WTC11 (cell line): ENCODE results near the gene FEN1. TPM values are rescaled to one million over a fixed set of nuclear protein-coding genes. Genes with fewer than 3 reads are reported as not detected.

Experiments used
- ATAC-seq: fragments of 200-7000 bp; cut with Tn5 transposase; 2 replicates; pipeline ENCODE4 v1.10.0; 2021; ENCODE audit warnings: mild to moderate bottlenecking, moderate library complexity
- CTCF ChIA-PET: fragments of 300-600 bp; sonication (Branson Sonifier 250); formaldehyde crosslinking; loops from one replicate; lab custom pipeline; 2021; ENCODE audit warnings: antibody characterized with exemption; lab: Charles Lee
- POLR2A ChIA-PET: fragments of 350-600 bp; sonication (Branson Sonifier 250); formaldehyde crosslinking; loops from one replicate; lab custom pipeline; 2021; ENCODE audit warnings: antibody characterized with exemption; lab: Charles Lee
- DNase-seq: peaks from one replicate; pipeline ENCODE4 v3.0.0; 2021; ENCODE audit warnings: low spot score
- H3K27ac Mint-ChIP-seq: 2 replicates; pipeline ENCODE4 v1.8.0; 2021; ENCODE audit warnings: mixed read lengths
- H3K27me3 Mint-ChIP-seq: 2 replicates; pipeline ENCODE4 v1.8.0; 2021; ENCODE audit warnings: low read depth, mild to moderate bottlenecking, moderate library complexity, mixed read lengths
- H3K36me3 Mint-ChIP-seq: 2 replicates; pipeline ENCODE4 v1.8.0; 2021; ENCODE audit warnings: mixed read lengths
- H3K4me1 Mint-ChIP-seq: 2 replicates; pipeline ENCODE4 v1.8.0; 2022; ENCODE audit warnings: mixed read lengths
- H3K4me3 Mint-ChIP-seq: 2 replicates; pipeline ENCODE4 v1.8.0; 2021; ENCODE audit warnings: mild to moderate bottlenecking, moderate library complexity, mixed read lengths
- H3K9me3 Mint-ChIP-seq: 2 replicates; pipeline ENCODE4 v1.8.0; 2021; ENCODE audit warnings: mixed read lengths
- CREB1 ChIP-seq: sonication (generic); formaldehyde crosslinking; IDR thresholded peaks from 2 replicates; pipeline ENCODE4 v1.8.0; 2023; ENCODE audit warnings: mild to moderate bottlenecking, missing genetic modification reagents
- E2F1 ChIP-seq: sonication (generic); formaldehyde crosslinking; IDR thresholded peaks from 2 replicates; pipeline ENCODE4 v1.8.0; 2022; ENCODE audit warnings: mild to moderate bottlenecking, missing genetic modification reagents
- E2F5 ChIP-seq: sonication (generic); formaldehyde crosslinking; IDR thresholded peaks from 2 replicates; pipeline ENCODE4 v1.8.1; 2022; ENCODE audit warnings: mild to moderate bottlenecking, moderate library complexity, missing genetic modification reagents
- EMX1 ChIP-seq: fragments of 250-450 bp; sonication (Bioruptor Pico); IDR thresholded peaks from 2 replicates; pipeline ENCODE4 v1.8.0; 2021; ENCODE audit warnings: mild to moderate bottlenecking
- FOXJ3 ChIP-seq: sonication (generic); formaldehyde crosslinking; IDR thresholded peaks from 2 replicates; pipeline ENCODE4 v1.9.0; 2021; ENCODE audit warnings: missing genetic modification reagents, mild to moderate bottlenecking, borderline replicate concordance
- IRF1 ChIP-seq: sonication (generic); formaldehyde crosslinking; IDR thresholded peaks from 2 replicates; pipeline ENCODE4 v1.8.0; 2023; ENCODE audit warnings: missing genetic modification reagents
- IRF2 ChIP-seq: sonication (generic); formaldehyde crosslinking; IDR thresholded peaks from 2 replicates; pipeline ENCODE4 v1.8.0; 2022; ENCODE audit warnings: low read depth, missing genetic modification reagents, borderline replicate concordance
- MLX ChIP-seq: sonication (generic); formaldehyde crosslinking; IDR thresholded peaks from 2 replicates; pipeline ENCODE4 v1.8.1; 2023; ENCODE audit warnings: mild to moderate bottlenecking, missing genetic modification reagents, moderate library complexity
- NFATC4 ChIP-seq: fragments of 250-450 bp; sonication (Bioruptor Pico); IDR thresholded peaks from 2 replicates; pipeline ENCODE4 v1.9.0; 2021; ENCODE audit warnings: mild to moderate bottlenecking
- USF1 ChIP-seq: sonication (generic); formaldehyde crosslinking; IDR thresholded peaks from 2 replicates; pipeline ENCODE4 v1.8.0; 2022; ENCODE audit warnings: mild to moderate bottlenecking, missing genetic modification reagents
- USF2 ChIP-seq: sonication (generic); formaldehyde crosslinking; IDR thresholded peaks from 2 replicates; pipeline ENCODE4 v1.8.1; 2023; ENCODE audit warnings: mild to moderate bottlenecking, missing genetic modification reagents, moderate library complexity
- ZNF121 ChIP-seq: sonication (generic); formaldehyde crosslinking; IDR thresholded peaks from 2 replicates; pipeline ENCODE4 v1.8.0; 2023; ENCODE audit warnings: missing genetic modification reagents
- ZNF263 ChIP-seq: sonication (generic); formaldehyde crosslinking; IDR thresholded peaks from 2 replicates; pipeline ENCODE4 v1.8.1; 2022; ENCODE audit warnings: low read depth, mild to moderate bottlenecking, moderate library complexity, missing genetic modification reagents
- ZNF317 ChIP-seq: sonication (generic); formaldehyde crosslinking; IDR thresholded peaks from 2 replicates; pipeline ENCODE4 v1.8.1; 2023; ENCODE audit warnings: low read depth, mild to moderate bottlenecking, moderate library complexity, missing genetic modification reagents, borderline replicate concordance
- ZNF671 ChIP-seq: fragments of 250-450 bp; sonication (Bioruptor Pico); IDR thresholded peaks from 2 replicates; pipeline ENCODE4 v1.8.0; 2021; ENCODE audit warnings: mild to moderate bottlenecking
- total RNA-seq: library from RNA; stranded (reverse); gene quantifications from 3 replicates; pipeline ENCODE4 v1.2.3, GENCODE V29; 2021

FEN1 gene
- total RNA-seq, 1 experiment from 2014 or later, result 96.3 TPM

GRCh38 chr11:61780581-61781162 is 12.0 kb upstream of the FEN1 start:
- H3K27me3 Mint-ChIP-seq, result peaks cover 7% of the 10 kb centered on the region; the same call in 1 of the 2 replicates
- H3K27ac Mint-ChIP-seq, result no peak overlapping the region
- no peak for TF ChIP-seq NFATC4 (CRISPR knock-in tag)
- no peaks in the 10 kb centered on the region for H3K9me3 Mint-ChIP-seq
- POLR2A ChIA-PET, result no interaction called here
- no peak overlapping the region for H3K4me3 Mint-ChIP-seq
- peaks cover 10% of the 10 kb centered on the region for H3K4me1 Mint-ChIP-seq
- no peak for ATAC-seq
- CTCF ChIA-PET, result interaction anchor here (0.5 to 10.0 kb wide), 7 partner anchors 7 to 205 kb away, joined by 3 to 106 read pairs (median 6); no protein-coding TSS in a partner anchor
- DNase-seq, result no peak
- peaks cover 11% of the 10 kb centered on the region for H3K36me3 Mint-ChIP-seq

- POLR2A ChIA-PET, result interaction anchor here (0.5 kb wide), 1 partner anchor 309 kb away, joined by 3 read pairs; no protein-coding TSS in a partner anchor
- Mint-ChIP-seq H3K4me1 (peaks cover 6% of the 10 kb centered on the region), H3K27ac (no peak overlapping the region), H3K36me3 (peaks cover 13% of the 10 kb centered on the region), H3K4me3 (no peak overlapping the region), H3K27me3 (peaks cover 6% of the 10 kb centered on the region; the same call in 1 of the 2 replicates), H3K9me3 (no peaks in the 10 kb centered on the region)
- CTCF ChIA-PET, result interaction anchor here (2.6 to 10.0 kb wide), 2 partner anchors 16 to 33 kb away, joined by 6 to 106 read pairs; no protein-coding TSS in a partner anchor
- DNase-seq, result no peak
- ATAC-seq, result no peak
- TF ChIP-seq USF2 (CRISPR knock-in tag) (peak; percentile 43), USF1 (CRISPR knock-in tag) (0 out of 2 replicates have a peak, but pooled peaks have one; percentile 17), ZNF263 (no peak)
These were observed 11.1 kb upstream of the FEN1 start for GRCh38 chr11:61781585-61781984.

GRCh38 chr11:61782299-61782698 is 10.4 kb upstream of the FEN1 start:
- Mint-ChIP-seq H3K4me3 (no peak overlapping the region), H3K27ac (no peak overlapping the region), H3K27me3 (peaks cover 4% of the 10 kb centered on the region; the same call in 1 of the 2 replicates), H3K36me3 (peaks cover 19% of the 10 kb centered on the region), H3K4me1 (no peaks in the 10 kb centered on the region), H3K9me3 (no peaks in the 10 kb centered on the region)
- ATAC-seq (no peak), DNase-seq (no peak)
- ChIA-PET POLR2A (no interaction called here), CTCF (interaction anchor here (1.4 kb wide), 2 partner anchors 10 to 35 kb away, joined by 3 to 9 read pairs; no protein-coding TSS in a partner anchor)
- TF ChIP-seq ZNF671 (CRISPR knock-in tag) (no peak), ZNF317 (no peak)

GRCh38 chr11:61782841-61783240 is 9.9 kb upstream of the FEN1 start:
- POLR2A ChIA-PET, result no interaction called here
- no peak for TF ChIP-seq IRF2
- TF ChIP-seq MLX (CRISPR knock-in tag), result no peak
- TF ChIP-seq EMX1 (CRISPR knock-in tag), result no peak
- TF ChIP-seq IRF1 (CRISPR knock-in tag), result no peak
- TF ChIP-seq E2F1 (CRISPR knock-in tag), result no peak
- no peak for TF ChIP-seq FOXJ3 (CRISPR knock-in tag)
- TF ChIP-seq CREB1 (CRISPR knock-in tag), result no peak
- TF ChIP-seq ZNF121 (CRISPR knock-in tag), result no peak
- no peak for TF ChIP-seq E2F5 (CRISPR knock-in tag)
- Mint-ChIP-seq H3K9me3 (no peaks in the 10 kb centered on the region), H3K36me3 (peaks cover 22% of the 10 kb centered on the region), H3K4me3 (no peak overlapping the region), H3K27ac (no peak overlapping the region), H3K27me3 (peaks cover 3% of the 10 kb centered on the region; the same call in 1 of the 2 replicates), H3K4me1 (no peaks in the 10 kb centered on the region)
- CTCF ChIA-PET, result interaction anchor here (1.4 kb wide), 2 partner anchors 9 to 35 kb away, joined by 3 to 9 read pairs; no protein-coding TSS in a partner anchor
- DNase-seq (no peak), ATAC-seq (no peak)
